Lower leg skin (tissue), 3 donors: ENCODE results near the gene BIRC2.

Source experiments
- POLR2A ChIP-seq, 2 donors: fragments of 450-650 bp; IDR thresholded peaks; one replicate each; pipeline ENCODE4 v1.6.1; 2016 to 2017; ENCODE audit warnings: antibody characterized with exemption in 2 of 2, mild to moderate bottlenecking in 1 of 2, moderate library complexity in 1 of 2
- TF ChIP-seq, protein P1 (sequence below), 3 donors: fragments of 450-650 bp; IDR thresholded peaks; one replicate each; pipeline ENCODE4 v1.5.1; 2016; ENCODE audit warnings: antibody characterized with exemption in 3 of 3, mild to moderate bottlenecking in 3 of 3, moderate library complexity in 2 of 3

DNA sequence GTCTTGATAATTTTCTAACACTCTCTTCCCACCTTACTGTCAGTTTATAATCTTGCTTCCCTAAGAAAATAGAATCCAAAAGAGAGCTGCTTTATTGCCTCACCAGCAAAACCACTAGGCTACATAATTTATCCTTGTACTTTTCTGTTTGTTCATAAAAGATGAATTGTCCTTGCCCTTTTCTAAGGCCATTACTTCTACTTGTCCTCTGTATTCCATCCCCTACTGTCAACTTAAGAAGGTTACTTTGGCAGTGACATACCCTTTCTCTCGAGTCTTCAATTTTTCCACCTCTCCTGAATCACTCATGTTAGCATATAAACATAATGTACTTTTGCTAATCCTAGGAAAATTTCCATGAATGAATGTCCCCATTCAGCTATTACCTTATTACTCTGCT lies 18.0 kb downstream of the BIRC2 start:
- TF ChIP-seq, protein P1, sequence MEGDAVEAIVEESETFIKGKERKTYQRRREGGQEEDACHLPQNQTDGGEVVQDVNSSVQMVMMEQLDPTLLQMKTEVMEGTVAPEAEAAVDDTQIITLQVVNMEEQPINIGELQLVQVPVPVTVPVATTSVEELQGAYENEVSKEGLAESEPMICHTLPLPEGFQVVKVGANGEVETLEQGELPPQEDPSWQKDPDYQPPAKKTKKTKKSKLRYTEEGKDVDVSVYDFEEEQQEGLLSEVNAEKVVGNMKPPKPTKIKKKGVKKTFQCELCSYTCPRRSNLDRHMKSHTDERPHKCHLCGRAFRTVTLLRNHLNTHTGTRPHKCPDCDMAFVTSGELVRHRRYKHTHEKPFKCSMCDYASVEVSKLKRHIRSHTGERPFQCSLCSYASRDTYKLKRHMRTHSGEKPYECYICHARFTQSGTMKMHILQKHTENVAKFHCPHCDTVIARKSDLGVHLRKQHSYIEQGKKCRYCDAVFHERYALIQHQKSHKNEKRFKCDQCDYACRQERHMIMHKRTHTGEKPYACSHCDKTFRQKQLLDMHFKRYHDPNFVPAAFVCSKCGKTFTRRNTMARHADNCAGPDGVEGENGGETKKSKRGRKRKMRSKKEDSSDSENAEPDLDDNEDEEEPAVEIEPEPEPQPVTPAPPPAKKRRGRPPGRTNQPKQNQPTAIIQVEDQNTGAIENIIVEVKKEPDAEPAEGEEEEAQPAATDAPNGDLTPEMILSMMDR (IDR thresholded peaks at IDR 0.05) = no peak
- TF ChIP-seq POLR2A (IDR thresholded peaks at IDR 0.05) = no peak
